NCI-H510A (cell line): ENCODE data around the gene ACAA1.
"Not testable (repeated sequence)": the region's sequence is repeated elsewhere in the genome, so short reads cannot be mapped to it uniquely, and the experiment has no call there.

Source experiments
- DNase-seq: peaks from one replicate; lab custom pipeline; 2025; lab: John Stamatoyannopoulos, UW

Gene ACAA1

DNA sequence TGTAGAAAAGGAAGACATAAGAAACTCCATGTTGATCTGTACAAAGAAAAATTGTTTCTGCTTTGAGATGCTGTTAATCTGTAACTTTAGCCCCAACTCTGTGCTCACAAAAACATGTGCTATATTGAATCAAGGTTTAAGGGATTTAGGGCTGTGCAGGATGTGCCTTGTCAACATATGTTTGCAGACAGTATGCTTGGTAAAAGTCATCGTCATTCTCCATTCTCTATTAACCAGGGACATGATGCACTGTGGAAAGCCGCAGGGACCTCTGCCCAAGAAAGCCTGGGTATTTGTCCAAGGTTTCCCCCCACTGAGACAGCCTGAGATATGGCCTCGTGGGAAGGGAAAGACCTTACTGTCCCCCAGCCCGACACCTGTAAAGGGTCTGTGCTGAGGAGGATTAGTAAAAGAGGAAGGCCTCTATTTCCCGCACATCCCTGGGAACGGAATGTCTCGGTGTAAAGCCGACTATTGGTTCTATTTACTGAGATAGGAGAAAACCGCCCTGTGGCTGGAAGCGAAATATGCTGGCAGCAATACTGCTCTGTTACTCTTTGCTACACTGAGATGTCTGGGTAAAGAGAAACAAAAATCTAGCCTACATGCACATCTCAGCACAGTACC lies 2.3 kb downstream of the ACAA1 start:
- not testable (repeated sequence) for DNase-seq

DNA sequence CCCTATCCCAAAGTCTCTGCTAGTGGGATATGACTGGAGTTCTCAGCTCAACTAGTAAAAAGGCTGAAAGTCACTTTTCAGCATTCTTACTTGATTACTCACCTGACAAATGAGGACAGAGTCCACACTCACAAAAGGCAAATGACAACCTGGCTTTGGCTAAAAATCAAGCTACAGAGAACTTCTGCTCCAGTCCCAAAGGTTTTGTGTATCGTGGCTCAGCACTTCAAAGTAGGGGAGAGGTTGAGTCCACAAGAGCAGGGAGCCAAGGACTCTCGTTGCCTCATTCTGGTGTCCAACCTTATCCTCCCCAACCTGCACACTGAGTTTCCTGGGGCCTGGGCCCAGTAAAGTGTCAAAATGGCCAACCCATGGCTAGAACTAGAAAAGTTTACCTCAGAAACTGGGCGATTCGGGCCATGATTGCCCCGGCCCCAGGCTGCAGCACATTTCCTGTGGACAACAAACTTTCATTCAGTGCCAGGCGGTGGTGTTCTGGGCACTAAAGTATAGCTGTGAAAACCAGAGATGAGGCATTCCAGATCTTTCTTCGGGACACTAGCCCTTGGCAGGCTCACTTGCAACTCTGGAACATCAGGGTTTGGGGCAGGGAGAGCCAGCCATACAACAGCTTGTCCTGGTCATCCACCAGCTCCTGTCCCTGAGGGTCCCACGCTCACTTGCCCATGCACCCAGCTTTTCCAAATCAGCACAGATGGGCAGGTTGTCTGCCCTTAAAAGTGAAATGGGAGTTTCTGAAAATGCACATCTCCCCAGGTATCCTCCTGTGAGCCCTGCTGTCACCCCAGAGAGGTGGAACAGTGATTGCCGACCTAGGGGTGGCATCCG lies 3.1 kb downstream of the ACAA1 start:
- no peak for DNase-seq

DNA sequence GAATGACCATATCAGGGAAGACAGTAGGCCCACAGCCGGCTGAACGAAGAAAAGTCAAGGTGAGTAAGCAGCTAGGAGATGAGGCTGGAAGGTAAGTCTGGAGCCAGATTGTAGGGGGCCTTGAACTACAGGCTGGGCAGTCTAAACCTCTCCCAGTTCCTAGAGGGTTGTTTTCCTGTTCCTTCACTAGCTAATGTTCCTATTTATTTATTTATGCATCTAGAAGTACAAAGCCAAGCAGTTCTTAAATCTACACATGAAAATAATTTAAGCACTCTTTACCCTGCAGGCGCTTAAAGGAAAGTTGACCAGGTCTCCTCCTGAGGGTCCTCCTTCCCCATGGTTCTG lies 3.7 kb downstream of the ACAA1 start:
- DNase-seq: no peak

DNA sequence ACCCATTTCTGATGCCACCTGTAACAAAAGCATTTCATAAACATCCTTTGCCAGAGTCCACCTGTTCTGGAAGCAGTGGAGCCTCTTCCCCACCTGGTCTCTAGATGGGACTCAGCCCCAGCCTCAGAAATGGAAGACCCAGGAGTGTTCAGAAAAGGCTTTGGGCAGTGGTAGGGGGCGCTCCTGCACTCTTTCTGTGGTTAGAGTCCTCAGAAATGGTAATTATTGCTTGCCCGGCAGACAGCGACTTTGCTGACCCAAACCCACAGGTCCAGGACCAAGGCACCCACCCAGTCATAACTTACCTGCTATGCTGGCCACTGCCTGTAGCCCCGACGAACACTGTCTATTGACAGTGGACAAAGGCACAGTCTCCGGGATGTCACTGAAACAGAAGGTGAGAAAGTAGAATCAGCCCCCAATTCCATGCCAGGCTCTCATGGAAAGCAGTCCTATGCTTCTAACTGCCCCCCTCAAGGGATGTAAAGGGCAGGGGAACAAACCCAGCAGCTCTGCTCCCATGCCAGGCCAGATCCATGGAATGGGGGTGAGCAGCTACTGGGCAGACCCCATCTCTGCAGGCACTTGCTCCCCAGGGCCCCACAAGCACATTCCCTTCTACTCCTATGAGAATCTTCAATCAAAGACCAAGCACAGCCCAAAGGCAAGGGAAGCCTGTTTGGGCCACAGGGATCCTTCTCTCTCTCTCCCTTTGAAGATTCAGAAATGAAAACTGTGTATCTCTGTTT lies 5.1 kb downstream of the ACAA1 start:
- no peak for DNase-seq

- no peak for DNase-seq
Observed at GRCh38 chr3:38130631-38131065, 6.3 kb downstream of the ACAA1 start.

GRCh38 chr3:38129058-38129457 lies 7.9 kb downstream of the ACAA1 start:
- no peak for DNase-seq

- DNase-seq: no peak
Observed at GRCh38 chr3:38128303-38128655, 8.6 kb downstream of the ACAA1 start.

DNA sequence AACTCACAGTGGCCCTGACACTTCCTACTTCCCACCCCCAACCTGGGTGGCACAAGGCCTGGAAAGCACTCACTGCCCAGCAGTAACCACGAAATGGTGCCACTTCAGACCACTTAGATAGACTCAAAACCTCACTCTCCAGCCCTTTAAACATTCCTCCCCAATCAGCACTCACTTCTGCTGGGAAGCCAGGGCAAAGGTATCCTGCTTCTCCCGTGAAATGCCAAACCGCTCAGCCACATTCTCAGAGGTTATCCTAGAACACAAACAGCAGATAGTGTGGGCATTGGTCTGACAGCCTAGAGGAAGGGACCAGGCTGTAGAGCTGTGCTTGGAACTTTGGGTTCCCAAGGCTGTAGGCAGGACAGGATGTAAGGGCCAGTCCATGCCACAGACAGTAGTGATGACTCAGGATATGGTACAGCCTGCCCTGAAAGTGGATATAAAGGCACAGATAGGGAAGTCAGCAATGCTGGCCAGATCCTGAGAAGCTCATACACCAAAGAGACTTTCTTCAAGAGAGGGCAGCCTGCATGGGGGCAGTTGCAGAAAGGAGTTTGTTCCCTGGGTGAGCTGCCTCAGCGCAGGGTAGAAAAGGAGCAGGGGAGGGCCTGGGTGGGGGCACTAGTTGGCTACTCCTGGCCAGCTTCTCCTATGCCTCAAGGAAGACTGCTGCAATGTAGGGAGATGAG lies 9.2 kb downstream of the ACAA1 start:
- no peak for DNase-seq

DNA sequence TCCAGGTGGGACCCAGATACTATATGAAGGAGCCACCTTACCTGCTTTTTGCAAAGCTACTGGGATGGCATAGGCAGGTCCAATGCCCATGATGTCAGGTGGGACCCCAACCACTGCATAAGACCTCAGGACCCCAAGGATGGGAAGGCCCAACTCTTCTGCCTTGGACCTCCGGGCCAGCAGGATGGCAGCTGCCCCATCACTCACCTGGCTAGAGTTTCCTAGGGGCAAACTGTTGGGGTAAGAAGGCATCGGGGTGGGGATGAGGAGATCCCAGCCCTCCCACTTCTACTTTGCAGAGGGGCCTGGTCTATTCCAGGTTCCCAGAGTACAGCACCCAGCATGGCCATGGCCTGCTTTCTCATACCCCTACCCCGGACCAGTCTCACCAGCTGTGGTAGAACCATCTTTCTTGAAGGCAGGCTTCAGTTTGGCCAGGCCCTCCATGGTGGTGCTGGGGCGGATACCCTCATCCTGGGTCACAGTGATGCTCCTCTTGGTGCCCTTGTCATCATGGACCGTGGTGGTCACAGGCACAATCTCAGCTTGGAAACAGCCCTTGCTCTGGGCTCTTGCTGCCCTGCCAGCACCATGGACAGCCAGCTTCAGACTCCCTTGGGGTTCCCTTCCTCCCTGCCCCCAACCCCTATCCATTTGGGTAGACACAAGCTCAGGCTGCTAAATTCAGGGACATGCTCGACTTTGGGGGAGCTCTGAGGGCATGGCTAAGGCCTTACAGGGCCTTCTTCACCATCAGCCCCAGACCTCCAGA lies 10.6 kb downstream of the ACAA1 start:
- no peak for DNase-seq

DNA sequence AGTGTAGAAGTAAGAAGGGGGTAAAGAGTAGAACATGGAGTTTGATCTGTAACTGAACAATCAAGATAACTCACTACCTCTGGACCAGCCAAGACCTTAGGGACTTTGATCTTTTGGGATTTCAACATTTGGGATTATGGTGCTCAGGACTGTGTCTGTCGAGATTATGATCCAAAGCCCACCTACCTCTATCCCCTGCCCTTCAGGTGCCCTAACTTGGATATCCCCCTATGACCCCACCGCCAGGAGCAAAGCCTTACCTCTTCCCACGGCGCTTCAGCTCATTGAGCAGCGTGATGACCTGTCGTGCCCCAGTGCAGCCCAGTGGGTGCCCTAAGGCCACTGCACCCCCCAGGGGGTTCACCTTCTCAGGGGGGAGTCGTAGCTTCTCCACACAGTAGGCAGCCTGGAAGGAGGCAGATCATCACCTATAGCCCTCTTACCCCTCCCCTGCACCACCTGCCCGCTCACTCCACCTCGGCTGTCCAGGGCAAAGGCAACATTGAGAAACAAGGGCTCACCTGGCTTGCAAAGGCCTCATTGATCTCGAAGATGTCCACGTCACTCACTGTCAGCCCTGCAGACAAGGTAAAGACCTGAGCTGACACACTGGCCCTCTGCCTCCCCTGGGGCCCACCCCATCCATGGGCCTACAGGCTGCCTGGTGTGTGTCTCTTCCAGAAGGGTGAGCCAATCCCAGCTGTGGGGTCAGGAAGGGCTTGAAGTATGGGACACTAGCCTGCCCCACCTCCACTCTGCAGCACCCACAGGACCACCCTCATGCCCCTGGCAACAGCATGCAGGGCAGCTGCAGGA lies 11.4 kb downstream of the ACAA1 start:
- no peak for DNase-seq

- DNase-seq: no peak
Observed at GRCh38 chr3:38124324-38125122, 12.4 kb downstream of the ACAA1 start.

- DNase-seq: no peak
Observed at GRCh38 chr3:38122712-38123290, 14.1 kb downstream of the ACAA1 start.

DNA sequence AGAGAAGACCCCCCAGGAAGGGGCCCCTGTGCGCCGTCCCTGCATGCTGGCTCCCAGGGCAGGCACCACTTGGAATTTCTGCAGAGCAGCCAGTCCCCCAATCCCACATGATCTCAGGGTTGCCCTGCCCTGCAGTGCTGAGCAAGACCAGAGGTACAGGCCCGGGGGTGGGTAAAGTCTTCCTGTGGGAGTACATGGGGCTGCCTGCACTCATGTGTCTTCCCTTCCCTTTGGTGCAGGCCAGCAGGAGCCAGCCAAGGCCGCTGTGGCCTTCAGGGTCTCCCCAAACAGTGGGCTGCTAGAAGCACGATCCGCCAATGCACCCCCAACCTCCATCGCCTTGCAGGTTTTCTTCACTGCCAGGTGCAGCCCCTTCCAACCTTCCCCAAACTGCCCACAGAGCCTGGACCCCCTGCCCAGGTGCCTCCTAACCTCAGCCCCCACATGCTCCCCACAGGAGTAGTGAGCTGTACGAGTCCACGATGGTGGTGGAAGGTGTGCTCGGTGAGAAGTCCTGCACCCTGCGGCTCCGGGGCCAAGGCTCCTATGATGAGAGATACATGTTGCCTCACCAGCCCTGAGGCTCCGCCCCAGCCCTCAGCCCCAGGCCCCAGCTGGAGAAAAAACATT lies 15.0 kb downstream of the ACAA1 start:
- no peak for DNase-seq

DNA sequence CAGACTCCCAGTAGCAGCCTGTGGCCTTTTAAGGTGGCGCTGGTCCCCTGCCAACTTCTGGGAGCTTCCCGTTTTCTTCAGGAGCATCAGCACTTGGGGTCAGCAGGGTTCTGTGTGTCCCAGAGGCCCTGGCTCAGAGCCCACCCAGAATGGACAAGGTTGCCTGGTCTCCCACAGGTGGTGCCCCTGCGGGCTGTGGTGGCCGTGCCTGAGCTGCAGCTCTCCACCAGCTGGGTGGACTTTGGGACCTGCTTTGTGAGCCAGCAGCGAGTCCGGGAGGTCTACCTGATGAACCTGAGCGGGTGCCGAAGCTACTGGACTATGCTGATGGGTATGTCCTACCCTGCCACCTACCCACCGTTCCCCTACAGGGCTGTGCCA lies 15.5 kb downstream of the ACAA1 start:
- DNase-seq: no peak

- no peak for DNase-seq
Observed at GRCh38 chr3:38120693-38121450, 16.1 kb downstream of the ACAA1 start.

GRCh38 chr3:38119821-38120692 lies 16.9 kb downstream of the ACAA1 start:
- DNase-seq: no peak

GRCh38 chr3:38119248-38119544 lies 17.7 kb downstream of the ACAA1 start:
- no peak for DNase-seq
